Colonic mucosa (tissue), 4 donors: ENCODE data around the gene NPY. TPM values are rescaled to one million over a fixed set of nuclear protein-coding genes. Genes with fewer than 3 reads are reported as not detected.

ENCODE experiments used
- DNase-seq: peaks from one replicate; pipeline ENCODE4 v3.0.0-alpha.2; 2020
- H3K27ac ChIP-seq: fragments of 200-600 bp; one replicate; pipeline ENCODE4 v1.8.0; 2021
- H3K27me3 ChIP-seq: fragments of 200-600 bp; one replicate; pipeline ENCODE4 v1.8.0; 2021
- H3K36me3 ChIP-seq: fragments of 200-600 bp; one replicate; pipeline ENCODE4 v1.8.0; 2021
- H3K4me1 ChIP-seq: fragments of 200-600 bp; one replicate; pipeline ENCODE4 v1.8.0; 2021; ENCODE audit warnings: mild to moderate bottlenecking
- H3K4me3 ChIP-seq: fragments of 200-600 bp; one replicate; pipeline ENCODE4 v1.8.0; 2021
- H3K9ac ChIP-seq, 2 donors: one replicate each; pipeline ENCODE4 v1.7.0; 2013; ENCODE audit warnings: control low read depth in 2 of 2, low read depth in 2 of 2, low read length in 2 of 2
- H3K9me3 ChIP-seq: fragments of 200-600 bp; one replicate; pipeline ENCODE4 v1.8.0; 2021
- intact Hi-C: fragments of 100-400 bp; cut with DNase I; formaldehyde crosslinking; loops from one replicate; pipeline ENCODE4 v1.14.1; 2022
- total RNA-seq, 2 donors: library from RNA; stranded (reverse); fragmentation: NEBNext Ultra II Directional in 1 of 2; extraction: Animal tissue kit (Norgen Biotek cat#: 25700) in 1 of 2; gene quantifications; one replicate each; pipeline ENCODE4 v1.2.1, GENCODE V29; 2021
- TF ChIP-seq, protein P1 (sequence below): fragments of 200-600 bp; IDR thresholded peaks from one replicate; pipeline ENCODE4 v1.8.0; 2022; ENCODE audit warnings: antibody characterized with exemption, mild to moderate bottlenecking
- donor health status: healthy.
- donor health status: DM: no; HTN: no; CAD: no.
- donor health status: DM: no; HTN: no; CAD: no.

Gene NPY
- total RNA-seq, 2 donors from 2014 or later = not detected

DNA sequence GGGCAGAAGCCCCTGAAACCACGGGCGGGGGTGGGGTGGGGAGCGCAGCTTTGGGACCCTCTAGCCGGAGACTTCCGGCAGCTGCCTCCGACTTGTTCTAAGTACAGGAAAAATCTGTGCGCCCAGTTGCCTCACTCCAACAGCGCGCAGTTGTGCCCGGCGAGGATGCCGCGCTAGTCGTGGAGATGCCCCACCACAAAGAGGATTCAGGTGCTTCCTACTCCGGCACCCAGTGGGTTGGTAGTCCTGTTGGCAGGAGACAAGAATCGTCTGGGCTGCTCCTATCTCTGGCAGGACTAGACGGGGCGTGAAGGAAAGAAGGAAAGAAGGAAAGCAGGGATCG is 465 bp upstream of the NPY start:
- H3K4me1 ChIP-seq = no peaks in the 10 kb centered on the region
- no peak overlapping the region for H3K27ac ChIP-seq
- H3K9ac ChIP-seq = no peak overlapping the region
- H3K9me3 ChIP-seq = no peaks in the 10 kb centered on the region
- H3K4me3 ChIP-seq = no peak overlapping the region
- no peaks in the 10 kb centered on the region for H3K36me3 ChIP-seq
- no peak for DNase-seq
- TF ChIP-seq, protein P1, sequence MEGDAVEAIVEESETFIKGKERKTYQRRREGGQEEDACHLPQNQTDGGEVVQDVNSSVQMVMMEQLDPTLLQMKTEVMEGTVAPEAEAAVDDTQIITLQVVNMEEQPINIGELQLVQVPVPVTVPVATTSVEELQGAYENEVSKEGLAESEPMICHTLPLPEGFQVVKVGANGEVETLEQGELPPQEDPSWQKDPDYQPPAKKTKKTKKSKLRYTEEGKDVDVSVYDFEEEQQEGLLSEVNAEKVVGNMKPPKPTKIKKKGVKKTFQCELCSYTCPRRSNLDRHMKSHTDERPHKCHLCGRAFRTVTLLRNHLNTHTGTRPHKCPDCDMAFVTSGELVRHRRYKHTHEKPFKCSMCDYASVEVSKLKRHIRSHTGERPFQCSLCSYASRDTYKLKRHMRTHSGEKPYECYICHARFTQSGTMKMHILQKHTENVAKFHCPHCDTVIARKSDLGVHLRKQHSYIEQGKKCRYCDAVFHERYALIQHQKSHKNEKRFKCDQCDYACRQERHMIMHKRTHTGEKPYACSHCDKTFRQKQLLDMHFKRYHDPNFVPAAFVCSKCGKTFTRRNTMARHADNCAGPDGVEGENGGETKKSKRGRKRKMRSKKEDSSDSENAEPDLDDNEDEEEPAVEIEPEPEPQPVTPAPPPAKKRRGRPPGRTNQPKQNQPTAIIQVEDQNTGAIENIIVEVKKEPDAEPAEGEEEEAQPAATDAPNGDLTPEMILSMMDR = no peak
- intact Hi-C loops = no loop called here
- H3K27me3 ChIP-seq = peaks cover 26% of the 10 kb centered on the region

- no peak overlapping the region for H3K27ac ChIP-seq
- H3K9ac ChIP-seq = no peak overlapping the region
- H3K4me3 ChIP-seq = no peak overlapping the region
- peaks cover 26% of the 10 kb centered on the region for H3K27me3 ChIP-seq
- no peaks in the 10 kb centered on the region for H3K4me1 ChIP-seq
- H3K9me3 ChIP-seq = no peaks in the 10 kb centered on the region
- H3K36me3 ChIP-seq = no peaks in the 10 kb centered on the region
- TF ChIP-seq, protein P1 = no peak
- intact Hi-C loops = no loop called here
- DNase-seq = no peak
Measured at GRCh38 chr7:24284699-24285506, 913 bp downstream of the NPY start.

DNA sequence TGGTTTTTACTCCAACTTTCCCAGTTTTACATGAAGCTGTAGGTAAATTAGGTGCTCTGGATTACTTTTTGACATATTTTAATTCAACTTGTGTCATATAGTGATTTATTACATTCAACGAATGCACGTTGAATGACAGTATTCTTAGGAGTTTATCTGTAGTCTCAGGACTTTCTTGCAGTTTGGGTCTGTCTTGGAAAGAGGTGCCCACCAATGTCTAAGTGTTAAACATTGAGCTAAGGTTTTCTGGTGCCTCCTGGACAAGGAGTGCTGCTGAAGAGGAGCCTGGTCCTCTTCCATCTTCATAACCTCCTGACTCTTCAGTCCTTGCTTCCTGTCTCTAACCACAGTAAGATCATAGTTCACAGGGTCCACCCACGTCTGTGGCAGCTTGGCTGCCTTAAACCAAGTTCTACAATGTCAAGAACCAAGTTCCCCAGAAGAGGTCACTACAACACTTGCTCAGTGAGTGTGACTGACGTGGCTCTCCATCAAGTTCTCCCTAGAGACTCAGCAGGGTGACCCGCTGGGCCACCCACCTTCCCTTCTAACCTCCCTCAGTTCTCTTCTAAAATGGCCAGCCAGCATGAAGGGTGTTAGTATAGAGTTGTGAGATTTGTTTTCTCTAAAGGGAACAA is 6.1 kb downstream of the NPY start:
- no peaks in the 10 kb centered on the region for H3K9me3 ChIP-seq
- H3K4me1 ChIP-seq = no peaks in the 10 kb centered on the region
- no peaks in the 10 kb centered on the region for H3K36me3 ChIP-seq
- TF ChIP-seq, protein P1 = no peak
- peaks cover 6% of the 10 kb centered on the region for H3K27me3 ChIP-seq
- H3K4me3 ChIP-seq = no peak overlapping the region
- peak; percentile 21 for DNase-seq
- no peak overlapping the region for H3K9ac ChIP-seq
- intact Hi-C loops = loop anchor here (5.0 kb wide), 1 partner anchor 377 kb away; no protein-coding TSS in a partner anchor
- H3K27ac ChIP-seq = no peak overlapping the region

DNA sequence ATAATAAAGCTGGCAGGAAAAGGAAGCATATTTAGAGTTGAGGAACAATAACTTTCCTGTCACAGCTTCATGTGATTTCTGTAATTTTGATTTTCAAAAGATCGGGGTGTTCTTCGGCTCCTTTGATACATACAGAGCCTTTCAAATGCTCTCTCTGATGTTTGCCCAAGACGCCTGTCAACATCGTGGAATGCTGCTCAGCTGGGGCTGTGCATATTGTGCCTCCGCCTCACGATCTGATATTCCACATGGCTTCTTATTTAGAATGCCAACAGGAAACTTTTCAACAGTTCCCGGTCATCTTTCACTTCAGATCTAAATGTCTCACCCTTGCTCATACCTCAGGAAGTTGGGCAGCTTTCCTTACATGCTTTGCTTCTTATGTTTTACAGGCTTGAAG is 7.3 kb downstream of the NPY start:
- Histone ChIP-seq H3K4me3 (no peak overlapping the region), H3K4me1 (no peaks in the 10 kb centered on the region), H3K36me3 (no peaks in the 10 kb centered on the region), H3K9me3 (no peaks in the 10 kb centered on the region), H3K27ac (no peak overlapping the region), H3K27me3 (no peaks in the 10 kb centered on the region), H3K9ac (no peak overlapping the region)
- no peak for DNase-seq
- intact Hi-C loops = loop anchor here (5.0 kb wide), 1 partner anchor 376 kb away; no protein-coding TSS in a partner anchor
- TF ChIP-seq, protein P1 = no peak

DNA sequence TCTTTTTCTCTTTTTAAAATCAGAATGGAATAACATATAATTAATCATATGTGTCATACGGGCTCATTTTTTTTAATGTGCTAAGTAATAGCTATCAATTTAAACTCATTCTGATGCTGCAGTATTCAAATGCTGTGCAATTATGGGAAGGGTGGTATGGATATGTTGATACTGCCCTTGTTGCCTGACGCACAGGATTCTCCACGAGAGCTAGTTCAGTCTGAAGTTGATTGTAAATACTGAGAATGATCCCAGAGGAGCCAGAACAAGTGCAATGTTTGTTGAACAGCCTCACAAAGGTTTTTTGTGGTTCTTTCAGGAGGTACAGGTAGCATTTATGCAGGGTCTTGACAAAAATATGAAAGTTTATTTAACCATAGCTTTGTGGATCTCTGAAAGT is 13.4 kb downstream of the NPY start:
- Histone ChIP-seq H3K4me3 (no peak overlapping the region), H3K9ac (no peak overlapping the region), H3K4me1 (no peaks in the 10 kb centered on the region), H3K27me3 (no peaks in the 10 kb centered on the region), H3K36me3 (no peaks in the 10 kb centered on the region), H3K9me3 (no peaks in the 10 kb centered on the region), H3K27ac (no peak overlapping the region)
- intact Hi-C loops = no loop called here
- DNase-seq = no peak
- TF ChIP-seq, protein P1 = no peak
